ENCODE data around the gene PRELID1.

PRELID1 gene

GRCh38 chr5:177314376-177315342 lies 11.1 kb downstream of the PRELID1 start:
- no peak for DNase-seq (ENCODE audit: low spot score)

- DNase-seq (ENCODE audit: low spot score): no peak
These were observed 11.8 kb downstream of the PRELID1 start for GRCh38 chr5:177315411-177315810.

GRCh38 chr5:177316005-177316404 lies 12.4 kb downstream of the PRELID1 start:
- no peak for DNase-seq (ENCODE audit: low spot score)

GRCh38 chr5:177317959-177318377 lies 14.4 kb downstream of the PRELID1 start:
- DNase-seq (ENCODE audit: low spot score): peak; percentile 69

- no peak for DNase-seq (ENCODE audit: low spot score)
These were observed 16.5 kb downstream of the PRELID1 start for GRCh38 chr5:177319913-177320588.

GRCh38 chr5:177320879-177321278 lies 17.3 kb downstream of the PRELID1 start:
- no peak for DNase-seq (ENCODE audit: low spot score)

- peak; percentile 32 for DNase-seq (ENCODE audit: low spot score)
These were observed 22.3 kb downstream of the PRELID1 start for GRCh38 chr5:177325868-177326381.

- no peak for DNase-seq (ENCODE audit: low spot score)
These were observed 24.2 kb downstream of the PRELID1 start for GRCh38 chr5:177327539-177328522.

GRCh38 chr5:177328545-177329231 lies 25.1 kb downstream of the PRELID1 start:
- DNase-seq (ENCODE audit: low spot score): no peak

- DNase-seq (ENCODE audit: low spot score): no peak
These were observed 26.3 kb downstream of the PRELID1 start for GRCh38 chr5:177329883-177330282.

- DNase-seq (ENCODE audit: low spot score): no peak
These were observed 27.6 kb downstream of the PRELID1 start for GRCh38 chr5:177330991-177331842.

- DNase-seq (ENCODE audit: low spot score): no peak
These were observed 28.7 kb downstream of the PRELID1 start for GRCh38 chr5:177332031-177332895.

GRCh38 chr5:177332896-177333260 lies 29.3 kb downstream of the PRELID1 start:
- DNase-seq (ENCODE audit: low spot score): no peak

GRCh38 chr5:177333420-177334154 lies 30.0 kb downstream of the PRELID1 start:
- DNase-seq (ENCODE audit: low spot score): no peak

- no peak for DNase-seq (ENCODE audit: low spot score)
These were observed 30.6 kb downstream of the PRELID1 start for GRCh38 chr5:177334155-177334551.

- DNase-seq (ENCODE audit: low spot score): no peak
These were observed 31.4 kb downstream of the PRELID1 start for GRCh38 chr5:177334781-177335700.

GRCh38 chr5:177335701-177336065 lies 32.1 kb downstream of the PRELID1 start:
- no peak for DNase-seq (ENCODE audit: low spot score)
